GM21737 (cell line): ENCODE results near the gene QRICH2.
"Not testable (repeated sequence)": the region's sequence is repeated elsewhere in the genome, so short reads cannot be mapped to it uniquely, and the experiment has no call there.

ENCODE experiments used
- ATAC-seq: cut with Tn5 transposase; IDR thresholded peaks from one replicate; pipeline ENCODE4 v1.9.1; 2021; ENCODE audit warnings: mild to moderate bottlenecking, moderate library complexity; ENCODE audit not compliant: unreplicated experiment

QRICH2 gene

DNA sequence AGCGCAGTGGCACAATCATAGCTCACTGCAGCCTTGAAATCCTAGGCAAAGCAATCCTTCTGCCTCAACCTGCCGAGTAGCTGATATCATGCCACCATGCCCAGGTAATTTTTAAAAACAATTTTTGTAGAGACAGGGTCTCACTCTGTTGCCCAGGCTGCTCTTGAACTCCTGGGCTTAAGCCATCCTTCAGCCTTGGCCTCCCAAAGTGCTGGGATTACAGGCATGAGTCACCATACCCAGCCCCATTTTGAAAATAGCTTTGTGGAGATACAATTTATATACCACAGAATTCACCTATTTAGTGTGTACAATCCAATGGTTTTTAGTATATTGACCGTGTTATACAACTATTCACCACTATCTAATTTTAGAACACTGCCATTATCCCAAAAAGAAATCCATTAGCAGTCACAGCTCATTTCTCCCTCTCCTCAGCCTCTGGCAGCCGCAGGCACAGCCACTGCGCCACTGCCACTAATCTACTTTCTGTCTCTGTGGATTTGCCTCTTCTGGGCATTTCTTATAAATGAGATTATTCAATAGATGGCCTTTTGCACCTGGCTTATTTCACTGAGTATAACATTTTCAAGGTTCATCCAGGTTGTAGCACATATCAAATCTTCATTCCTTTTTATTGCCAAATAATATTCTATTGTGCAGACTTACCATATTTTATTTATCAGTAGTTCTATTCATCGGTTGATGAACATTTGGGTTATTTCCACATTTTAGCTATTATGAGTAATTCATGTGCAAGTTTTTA lies 74.3 kb downstream of the QRICH2 start:
- no peak for ATAC-seq

DNA sequence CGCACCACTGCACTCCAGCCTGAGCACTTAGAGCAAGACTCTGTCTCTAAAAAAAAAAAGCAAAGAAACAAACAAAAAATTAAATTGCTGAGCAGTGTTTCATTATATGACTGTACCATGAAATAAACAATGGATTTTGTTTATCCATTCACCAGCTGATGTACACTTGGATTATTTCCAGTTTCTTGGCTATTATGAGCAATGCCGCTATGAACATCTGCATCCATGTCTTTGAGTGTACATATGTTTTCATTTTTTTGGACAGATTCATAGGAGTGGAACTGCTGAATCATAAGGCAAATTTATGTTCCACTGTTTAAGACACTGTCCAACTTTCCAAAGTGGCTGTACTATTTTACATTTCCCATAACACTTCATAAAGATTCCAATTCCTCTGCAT lies 75.7 kb downstream of the QRICH2 start:
- ATAC-seq = no peak

DNA sequence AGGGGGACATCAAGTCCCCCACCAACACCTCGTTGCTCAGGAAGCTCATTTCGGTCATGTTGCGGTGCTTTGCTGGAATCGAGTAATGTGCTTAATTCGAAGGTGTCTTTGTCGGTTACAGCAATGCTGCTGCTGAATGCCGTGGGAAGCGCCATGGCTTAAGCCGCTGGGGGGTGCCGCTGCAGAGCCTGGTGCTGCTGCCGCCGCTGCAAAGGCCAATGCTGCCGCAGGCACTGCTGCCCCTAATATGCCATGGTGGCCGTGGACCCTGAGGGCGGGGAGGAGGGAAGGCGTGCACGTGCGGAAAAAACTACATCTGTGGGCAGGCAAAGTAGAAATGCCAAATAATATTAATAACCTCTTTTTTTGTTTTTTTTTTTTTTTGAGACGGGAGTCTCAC lies 81.3 kb downstream of the QRICH2 start:
- not testable (repeated sequence) for ATAC-seq

DNA sequence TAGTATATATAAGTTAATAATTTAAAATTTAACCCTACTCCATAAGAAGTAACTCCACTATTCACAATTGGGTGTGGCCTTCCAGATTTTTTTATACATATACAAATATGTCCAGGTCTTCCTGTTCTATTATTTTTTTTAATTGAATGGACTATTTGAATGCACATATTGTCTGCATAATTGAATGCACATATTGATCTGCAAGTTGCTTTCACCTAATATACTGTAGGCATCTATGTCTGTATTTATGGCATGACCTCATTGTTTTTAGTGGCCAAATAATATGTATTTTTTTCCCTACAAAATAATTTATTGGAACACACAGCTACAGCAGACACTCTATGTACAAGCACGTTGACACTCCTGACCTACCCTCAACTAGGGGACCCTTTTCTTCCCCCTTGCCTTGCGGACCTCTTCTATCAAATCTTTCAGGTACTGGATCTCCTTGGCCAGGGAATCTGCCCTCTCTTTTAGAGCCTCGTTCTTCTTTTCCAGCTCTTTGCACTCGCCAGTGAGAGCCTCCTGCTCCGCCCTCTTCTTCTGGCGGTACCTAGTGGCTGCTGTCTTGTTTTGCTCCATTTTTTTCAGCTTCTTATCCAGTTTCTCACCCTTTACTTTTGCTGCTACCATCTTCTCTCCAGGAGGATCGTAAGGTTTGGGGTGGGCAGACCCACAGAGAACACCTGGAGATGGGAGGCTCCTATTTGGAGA lies 82.5 kb downstream of the QRICH2 start:
- not testable (repeated sequence) for ATAC-seq
